ENCODE data around the gene TCEAL4. TPM values are rescaled to one million over a fixed set of nuclear protein-coding genes. Genes with fewer than 3 reads are reported as not detected.

TCEAL4 gene
- total RNA-seq, 2 experiments from 2014 or later, result 12.9 to 13.0 TPM

Other genes with a start within 250 kb of the TCEAL4 start
- 1 to 10 TPM; 4.4 to 5.5 TPM for gene TCEAL9, start 229.0 kb upstream of the TCEAL4 start, total RNA-seq
- 10 to 100 TPM; 11.7 to 13.0 TPM for gene BEX3, start 209.0 kb upstream of the TCEAL4 start, total RNA-seq
- gene RAB40A, start 66.0 kb upstream of the TCEAL4 start, total RNA-seq, result under 1 TPM; 0.10 to 0.25 TPM
- gene TCEAL3, start 22.4 kb downstream of the TCEAL4 start, total RNA-seq, result 1 to 10 TPM; 4.0 to 4.5 TPM
- 1 to 10 TPM; 8.5 to 9.3 TPM for gene TCEAL1, start 43.5 kb downstream of the TCEAL4 start, total RNA-seq
- 100 to 1,000 TPM; 241 to 244 TPM for gene MORF4L2, start 101.2 kb downstream of the TCEAL4 start, total RNA-seq
- under 1 TPM in 1 of 2 experiments, not detected in 1; 0.25 TPM for gene TMEM31, start 125.4 kb downstream of the TCEAL4 start, total RNA-seq
- not detected for gene PLP1, start 191.3 kb downstream of the TCEAL4 start, total RNA-seq
- under 1 TPM; 0.40 to 0.51 TPM for gene RAB9B, start 246.7 kb downstream of the TCEAL4 start, total RNA-seq